Effector memory CD4-positive, alpha-beta T cell (primary cell): ENCODE results near the gene APIP.
A peak's percentile ranks its signal among the peaks of the same experiment; 100 is the strongest.

ENCODE experiments used
- DNase-seq, 3 donors: peaks; one replicate each; pipeline ENCODE4 v3.0.0-alpha.2; 2020
- H3K27ac ChIP-seq: 2 replicates; pipeline ENCODE4 v1.7.0; 2013; ENCODE audit warnings: mild to moderate bottlenecking, low read length, moderate library complexity; ENCODE audit not compliant: insufficient read depth, poor library complexity, severe bottlenecking
- H3K27me3 ChIP-seq: replicated peaks from 2 replicates; pipeline ENCODE4 v1.7.0; 2013; ENCODE audit warnings: mild to moderate bottlenecking, low read length; ENCODE audit not compliant: insufficient read depth, control insufficient read depth, poor library complexity, severe bottlenecking
- H3K36me3 ChIP-seq: 2 replicates; pipeline ENCODE4 v1.7.0; 2013; ENCODE audit warnings: mild to moderate bottlenecking, low read length, moderate library complexity; ENCODE audit not compliant: control insufficient read depth, insufficient read depth
- H3K4me1 ChIP-seq: 2 replicates; pipeline ENCODE4 v1.7.0; 2013; ENCODE audit warnings: low read length, mild to moderate bottlenecking; ENCODE audit not compliant: control insufficient read depth, insufficient read depth, poor library complexity, severe bottlenecking
- H3K4me3 ChIP-seq: 2 replicates; pipeline ENCODE4 v1.7.0; 2013; ENCODE audit warnings: low read length, low read depth, mild to moderate bottlenecking; ENCODE audit not compliant: insufficient read depth, poor library complexity, severe bottlenecking
- H3K9me3 ChIP-seq: 2 replicates; pipeline ENCODE4 v1.7.0; 2013; ENCODE audit warnings: mild to moderate bottlenecking, low read length, moderate library complexity; ENCODE audit not compliant: control insufficient read depth

APIP gene

GRCh38 chr11:34855021-34855753 is 61.0 kb downstream of the APIP start:
- Histone ChIP-seq H3K9me3 (no peaks in the 10 kb centered on the region), H3K27ac (no peak overlapping the region), H3K4me1 (no peaks in the 10 kb centered on the region), H3K27me3 (no peaks in the 10 kb centered on the region), H3K36me3 (no peaks in the 10 kb centered on the region), H3K4me3 (no peak overlapping the region)
- no peak for DNase-seq

- no peaks in the 10 kb centered on the region for H3K9me3 ChIP-seq
- H3K4me1 ChIP-seq = no peaks in the 10 kb centered on the region
- H3K27ac ChIP-seq = no peak overlapping the region
- no peak overlapping the region for H3K4me3 ChIP-seq
- DNase-seq = no peak
- no peaks in the 10 kb centered on the region for H3K27me3 ChIP-seq
- H3K36me3 ChIP-seq = no peaks in the 10 kb centered on the region
Measured at GRCh38 chr11:34851916-34852315, 64.3 kb downstream of the APIP start.

GRCh38 chr11:34850334-34850733 is 65.8 kb downstream of the APIP start:
- H3K4me3 ChIP-seq = no peak overlapping the region
- no peaks in the 10 kb centered on the region for H3K9me3 ChIP-seq
- H3K27ac ChIP-seq = no peak overlapping the region
- no peaks in the 10 kb centered on the region for H3K27me3 ChIP-seq
- no peak for DNase-seq
- no peaks in the 10 kb centered on the region for H3K36me3 ChIP-seq
- H3K4me1 ChIP-seq = no peaks in the 10 kb centered on the region

GRCh38 chr11:34846467-34846866 is 69.7 kb downstream of the APIP start:
- no peak for DNase-seq
- H3K9me3 ChIP-seq = no peaks in the 10 kb centered on the region
- H3K36me3 ChIP-seq = no peaks in the 10 kb centered on the region
- no peak overlapping the region for H3K27ac ChIP-seq
- H3K4me1 ChIP-seq = no peaks in the 10 kb centered on the region
- H3K27me3 ChIP-seq = no peaks in the 10 kb centered on the region
- no peak overlapping the region for H3K4me3 ChIP-seq

- H3K9me3 ChIP-seq = no peaks in the 10 kb centered on the region
- H3K27me3 ChIP-seq = no peaks in the 10 kb centered on the region
- H3K27ac ChIP-seq = no peak overlapping the region
- no peaks in the 10 kb centered on the region for H3K4me1 ChIP-seq
- no peaks in the 10 kb centered on the region for H3K36me3 ChIP-seq
- DNase-seq = no peak
- no peak overlapping the region for H3K4me3 ChIP-seq
Measured at GRCh38 chr11:34844463-34845112, 71.6 kb downstream of the APIP start.

GRCh38 chr11:34843271-34843670 is 72.9 kb downstream of the APIP start:
- DNase-seq = no peak
- H3K9me3 ChIP-seq = no peaks in the 10 kb centered on the region
- no peaks in the 10 kb centered on the region for H3K36me3 ChIP-seq
- H3K4me1 ChIP-seq = no peaks in the 10 kb centered on the region
- H3K4me3 ChIP-seq = no peak overlapping the region
- no peak overlapping the region for H3K27ac ChIP-seq
- H3K27me3 ChIP-seq = no peaks in the 10 kb centered on the region

- H3K4me3 ChIP-seq = no peak overlapping the region
- no peaks in the 10 kb centered on the region for H3K36me3 ChIP-seq
- H3K27me3 ChIP-seq = no peaks in the 10 kb centered on the region
- no peak overlapping the region for H3K27ac ChIP-seq
- H3K9me3 ChIP-seq = no peaks in the 10 kb centered on the region
- peak in 1 of 3 donors; percentile 8 for DNase-seq
- no peaks in the 10 kb centered on the region for H3K4me1 ChIP-seq
Measured at GRCh38 chr11:34840736-34841386, 75.3 kb downstream of the APIP start.

GRCh38 chr11:34839969-34840368 is 76.2 kb downstream of the APIP start:
- Histone ChIP-seq H3K4me1 (no peaks in the 10 kb centered on the region), H3K27ac (no peak overlapping the region), H3K4me3 (no peak overlapping the region), H3K9me3 (no peaks in the 10 kb centered on the region), H3K27me3 (no peaks in the 10 kb centered on the region), H3K36me3 (no peaks in the 10 kb centered on the region)
- DNase-seq = no peak

- Histone ChIP-seq H3K4me3 (no peak overlapping the region), H3K9me3 (no peaks in the 10 kb centered on the region), H3K27ac (no peak overlapping the region), H3K36me3 (no peaks in the 10 kb centered on the region), H3K27me3 (no peaks in the 10 kb centered on the region), H3K4me1 (no peaks in the 10 kb centered on the region)
- DNase-seq = no peak
Measured at GRCh38 chr11:34836958-34837856, 79.0 kb downstream of the APIP start.
